ENCODE measurements around the gene SDK1.
A peak's percentile ranks its signal among the peaks of the same experiment; 100 is the strongest.

SDK1 gene

DNA sequence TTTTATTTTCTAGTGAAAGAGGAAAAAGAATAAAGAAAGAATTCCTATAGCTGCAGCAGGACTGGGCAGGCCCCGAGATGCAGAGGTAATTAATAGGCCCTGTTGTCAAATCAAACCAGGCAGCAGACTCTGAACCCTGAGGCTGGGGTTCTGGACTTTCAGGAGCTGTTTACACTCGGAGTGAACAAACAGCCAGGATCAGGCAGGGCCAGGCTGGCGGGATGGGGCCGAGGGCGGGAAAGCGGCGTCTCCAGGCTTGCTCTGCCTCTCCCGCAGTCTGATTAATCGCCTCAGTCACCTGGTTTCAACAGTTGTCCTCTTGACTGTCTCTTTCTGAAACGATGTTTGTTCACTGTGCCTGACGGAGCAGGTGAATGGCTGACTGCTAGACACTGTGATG lies 705.6 kb downstream of the SDK1 start:
- no peak for DNase-seq

DNA sequence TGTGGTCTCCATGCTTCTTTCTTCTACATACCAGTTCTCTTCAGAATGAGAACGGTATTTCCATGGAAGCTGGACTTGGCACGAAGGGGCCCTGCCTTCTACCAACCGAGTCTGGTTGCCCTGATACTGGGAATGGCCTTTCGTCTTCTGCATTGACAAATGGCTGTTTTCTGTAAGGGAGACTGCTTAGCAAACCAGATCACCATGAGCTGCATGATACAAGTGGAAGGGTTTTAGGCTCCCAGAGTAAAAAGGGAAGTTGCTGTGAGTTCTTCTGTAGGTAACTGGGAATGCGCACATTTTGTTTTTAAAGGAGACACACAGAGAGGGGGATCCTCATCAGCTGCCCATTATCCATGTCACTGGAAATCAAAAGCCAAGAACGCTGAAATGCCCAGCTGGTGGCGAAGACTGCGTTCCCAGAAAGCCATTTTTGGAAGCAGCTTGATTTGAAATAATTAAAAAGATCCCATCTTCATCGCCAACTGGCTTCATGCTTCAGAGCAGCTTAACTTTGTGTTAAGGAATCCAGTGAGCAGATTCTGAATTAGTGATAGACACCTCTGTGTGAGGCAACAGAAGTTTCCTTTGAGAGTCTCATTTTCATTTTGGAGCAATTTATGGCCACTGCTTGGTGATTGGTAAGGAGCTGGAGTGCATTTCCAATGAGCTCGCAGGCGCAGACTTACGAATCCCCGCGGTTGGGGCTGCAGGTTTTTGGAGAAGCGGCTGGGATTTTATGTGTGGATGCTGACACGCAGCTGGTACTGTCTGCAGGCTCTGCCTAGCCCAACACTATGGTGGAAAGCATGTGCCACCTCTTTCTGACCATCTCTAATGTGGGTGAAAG lies 708.4 kb downstream of the SDK1 start:
- DNase-seq: peak; percentile 35

DNA sequence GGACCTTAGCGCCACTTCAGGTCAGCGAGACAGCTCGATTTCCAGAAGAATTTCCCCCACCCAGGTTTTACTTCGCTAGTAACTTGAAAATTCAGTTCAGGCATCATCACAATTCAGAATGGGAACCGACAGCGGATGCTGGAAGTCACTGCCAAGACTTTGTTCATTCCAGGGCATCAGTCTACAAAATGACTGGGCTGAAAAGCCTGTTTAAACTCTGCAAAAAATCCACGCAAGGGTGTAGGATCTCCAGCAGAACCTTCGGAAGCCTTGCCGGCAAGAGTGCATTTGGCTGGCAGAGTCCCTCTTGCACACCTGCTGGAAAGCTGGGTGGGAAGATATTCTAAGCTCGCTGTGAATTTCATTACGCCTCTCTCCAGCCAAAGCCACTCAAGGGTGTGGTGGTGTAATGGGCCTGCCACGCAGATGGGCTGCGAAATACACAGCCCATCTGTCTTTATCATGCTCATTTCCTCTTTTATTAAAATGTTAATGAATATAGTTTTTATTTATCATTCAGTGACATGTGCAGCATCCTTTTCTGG lies 709.1 kb downstream of the SDK1 start:
- peak; percentile 64 for DNase-seq

DNA sequence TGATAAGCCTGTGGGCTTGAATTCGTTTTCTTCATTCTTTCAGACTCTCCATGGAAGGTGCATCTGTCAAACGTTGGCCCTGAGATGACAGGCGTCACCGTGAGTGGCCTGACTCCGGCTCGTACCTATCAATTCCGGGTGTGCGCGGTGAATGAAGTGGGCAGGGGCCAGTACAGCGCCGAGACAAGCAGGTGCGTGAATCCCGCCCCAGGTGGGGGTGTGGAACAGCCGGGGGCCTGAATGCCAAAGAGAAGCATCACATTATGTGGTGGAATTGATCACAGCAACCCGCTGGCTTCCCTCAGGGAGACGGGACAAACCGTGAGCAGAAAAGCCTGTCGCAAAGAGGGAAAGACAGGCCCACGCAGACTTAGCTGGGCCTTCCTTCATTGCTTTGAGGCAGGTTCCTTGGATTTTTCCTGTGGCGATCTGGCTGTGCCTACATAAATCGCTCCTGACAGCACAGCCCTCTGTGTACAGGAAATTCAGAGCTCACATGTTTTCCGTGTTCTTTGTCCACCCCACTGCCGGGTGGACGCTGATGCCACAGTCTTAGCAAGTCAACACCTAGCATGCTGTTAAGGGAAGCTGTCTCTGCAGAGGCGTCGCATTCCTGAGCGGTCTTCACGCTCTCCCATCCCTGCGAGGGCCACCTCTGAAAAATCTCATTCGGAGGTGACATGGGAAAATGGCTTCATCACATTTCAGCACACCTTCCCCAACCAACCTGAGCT lies 710.0 kb downstream of the SDK1 start:
- no peak for DNase-seq

DNA sequence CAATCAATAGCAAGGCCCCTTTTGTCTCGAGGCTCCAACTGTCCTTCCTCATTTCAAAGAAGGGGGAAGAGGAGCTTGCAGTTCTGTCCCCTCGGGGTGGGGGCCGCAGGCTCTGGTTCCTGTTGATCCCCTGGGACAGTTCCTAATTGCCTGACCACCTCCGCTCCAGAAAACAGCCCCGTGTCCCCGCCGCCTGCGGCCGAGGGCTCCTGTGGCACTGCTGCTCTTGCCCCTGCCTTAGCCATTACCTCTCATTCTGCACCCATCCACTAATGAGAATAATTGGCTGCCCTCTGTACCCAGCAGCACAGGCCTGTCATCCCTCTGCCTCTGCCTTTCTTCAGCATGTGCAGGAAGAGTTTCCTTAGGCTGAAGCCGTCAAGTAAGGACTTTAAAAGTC lies 712.7 kb downstream of the SDK1 start:
- DNase-seq: no peak

DNA sequence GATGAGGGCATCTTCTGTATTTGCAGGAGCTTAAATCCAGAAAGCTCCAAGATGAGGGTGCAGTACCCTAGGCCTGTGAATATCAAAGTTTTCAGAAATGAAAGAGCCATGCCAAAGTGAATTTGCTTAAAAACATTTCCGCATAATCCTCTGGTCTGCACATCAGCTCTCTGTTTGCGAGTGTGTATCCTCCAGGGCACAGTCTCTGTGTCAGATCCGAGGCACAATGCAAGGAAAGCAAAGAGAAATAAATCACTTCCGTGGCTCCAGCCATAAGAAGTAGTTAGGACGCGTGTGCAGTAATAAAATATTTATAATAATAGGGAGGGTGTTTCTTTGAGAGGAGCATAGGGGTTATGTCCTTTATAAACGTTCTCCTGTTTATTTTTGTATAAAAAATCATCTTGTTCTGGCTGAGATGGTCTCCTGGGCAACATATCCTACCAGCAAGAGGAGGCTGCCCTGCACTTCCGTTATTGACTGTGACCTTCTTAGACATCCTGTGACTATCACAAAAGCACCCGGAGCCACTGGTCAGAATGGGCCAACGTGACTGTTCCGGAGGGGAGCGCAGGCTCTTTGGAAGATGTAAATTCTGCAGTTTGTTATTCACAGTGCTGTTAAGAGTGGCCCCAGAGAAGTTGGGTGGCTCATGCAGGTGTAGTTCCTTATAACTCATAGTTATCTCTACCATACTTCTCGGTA lies 713.4 kb downstream of the SDK1 start:
- no peak for DNase-seq

DNA sequence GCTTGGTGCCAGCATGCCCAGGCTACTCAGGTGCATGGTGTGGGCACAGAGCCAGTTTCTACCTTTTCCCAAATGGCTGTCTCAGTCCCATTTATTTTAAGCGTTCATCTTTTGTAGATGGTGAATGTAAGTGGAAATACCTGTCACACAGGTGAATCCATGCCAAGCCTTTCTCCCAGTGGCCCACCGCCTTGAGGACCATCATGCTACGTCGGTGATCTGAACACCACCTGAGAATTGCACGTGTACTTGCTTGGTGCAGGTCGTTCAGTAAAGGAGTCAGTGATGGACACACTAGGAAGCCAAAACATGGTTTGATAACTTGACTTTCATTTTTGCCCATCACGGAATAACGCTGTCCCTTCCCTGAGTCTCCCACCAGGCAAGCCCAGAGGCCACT lies 714.3 kb downstream of the SDK1 start:
- DNase-seq: no peak

DNA sequence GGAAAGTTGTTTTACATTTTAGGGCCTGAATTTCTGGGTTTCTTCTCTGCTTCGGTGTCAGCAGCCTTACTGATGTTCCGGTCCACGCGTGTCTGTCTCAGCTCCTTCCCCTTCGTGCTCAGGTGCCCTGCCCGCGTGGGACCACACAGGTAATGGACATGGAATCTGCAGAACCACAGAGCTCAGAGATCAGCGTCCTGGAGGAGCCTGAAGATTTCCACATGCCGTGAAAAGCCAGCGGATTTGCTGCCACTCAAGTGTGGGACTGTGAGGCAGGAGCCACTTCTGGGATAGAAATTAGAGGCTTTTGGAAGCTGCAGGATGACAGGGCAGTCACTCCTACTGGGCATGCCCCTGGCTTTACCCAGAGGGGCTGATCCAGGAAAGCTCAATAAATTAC lies 714.9 kb downstream of the SDK1 start:
- no peak for DNase-seq

DNA sequence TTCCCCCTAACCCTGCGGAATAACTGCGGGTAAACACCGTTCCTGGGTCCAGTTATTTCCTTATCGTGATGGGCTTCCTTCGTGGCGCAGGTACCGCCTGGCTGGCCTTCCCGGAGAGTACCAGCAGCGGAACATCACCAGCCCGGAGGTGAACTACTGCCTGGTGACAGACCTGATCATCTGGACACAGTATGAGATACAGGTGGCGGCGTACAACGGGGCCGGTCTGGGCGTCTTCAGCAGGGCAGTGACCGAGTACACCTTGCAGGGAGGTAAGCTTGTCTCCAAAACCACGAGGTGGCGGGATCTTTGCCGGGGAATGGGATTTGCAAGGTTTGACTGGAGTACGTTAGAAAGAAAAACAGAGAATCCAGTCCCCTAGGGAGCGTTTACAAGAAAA lies 716.0 kb downstream of the SDK1 start:
- no peak for DNase-seq

DNA sequence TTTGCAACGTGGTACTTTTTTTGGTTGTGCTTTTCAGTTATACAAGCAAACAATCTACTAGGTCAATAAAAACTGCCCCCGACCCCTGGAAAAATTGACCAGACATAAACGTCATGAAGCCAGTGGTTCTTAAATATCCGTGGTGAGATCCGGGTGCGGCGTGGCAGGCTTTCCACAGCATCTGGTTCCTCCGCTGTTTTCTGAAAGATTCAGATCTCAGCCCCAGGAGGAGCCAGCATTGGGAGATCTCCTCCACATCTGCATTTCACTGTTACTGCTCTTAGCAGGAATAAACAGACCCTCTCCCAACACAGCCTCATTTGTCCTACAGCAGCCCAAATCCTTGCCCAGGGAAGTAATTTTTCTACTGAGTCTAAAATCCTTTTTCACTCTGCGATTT lies 716.7 kb downstream of the SDK1 start:
- DNase-seq: peak; percentile 32

DNA sequence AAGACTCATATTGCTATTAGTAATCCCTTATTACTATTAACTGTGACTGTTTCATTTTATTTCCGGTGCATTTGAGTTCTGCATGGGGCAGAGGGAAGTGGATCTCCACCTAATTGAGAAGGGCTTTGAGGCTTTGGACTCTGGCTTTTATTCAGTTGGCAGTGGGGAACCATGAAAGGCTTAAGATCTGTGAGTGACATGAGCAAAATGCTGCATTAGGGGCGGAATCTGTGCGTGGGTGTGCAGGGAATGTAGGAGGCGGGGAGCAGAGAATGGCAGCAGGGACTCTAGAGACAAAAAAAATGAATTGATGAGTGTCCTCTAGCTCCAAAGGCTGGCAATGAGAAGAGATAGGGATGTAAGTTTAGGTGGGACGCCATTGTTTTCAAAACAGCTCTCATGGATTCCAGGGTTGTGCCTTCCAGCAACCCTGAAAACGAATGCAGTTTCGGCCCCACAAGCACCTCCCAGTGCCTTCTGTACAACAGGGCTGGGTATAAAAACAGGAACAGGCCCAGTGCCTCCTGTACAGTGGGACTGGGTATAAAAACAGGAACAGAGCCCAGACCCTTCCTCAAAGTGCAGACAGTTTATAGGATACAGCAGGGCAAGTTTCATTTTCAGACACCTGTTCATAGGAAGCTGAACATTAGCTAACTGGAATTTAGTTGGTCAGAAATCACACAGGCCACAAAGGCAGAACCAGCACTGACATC lies 717.7 kb downstream of the SDK1 start:
- DNase-seq: no peak

DNA sequence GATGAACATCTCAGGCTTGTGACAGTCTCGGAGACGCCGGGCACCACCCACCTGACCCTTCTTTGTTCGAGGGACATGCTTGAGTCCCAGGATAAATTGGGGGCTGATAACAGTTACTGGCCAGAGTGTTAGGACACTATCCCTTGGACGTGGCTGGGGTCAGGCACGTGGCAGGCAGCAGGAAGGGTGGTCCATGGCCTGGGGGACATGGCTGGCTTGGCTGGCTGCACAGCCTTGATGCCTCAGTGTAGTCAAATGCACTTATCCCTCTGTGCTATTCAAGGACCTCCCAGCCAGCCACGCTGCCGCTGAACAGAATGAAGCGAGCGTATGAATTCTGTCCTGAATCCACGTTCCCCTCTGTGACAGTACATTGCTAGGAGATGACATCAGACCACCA lies 719.0 kb downstream of the SDK1 start:
- DNase-seq: no peak

DNA sequence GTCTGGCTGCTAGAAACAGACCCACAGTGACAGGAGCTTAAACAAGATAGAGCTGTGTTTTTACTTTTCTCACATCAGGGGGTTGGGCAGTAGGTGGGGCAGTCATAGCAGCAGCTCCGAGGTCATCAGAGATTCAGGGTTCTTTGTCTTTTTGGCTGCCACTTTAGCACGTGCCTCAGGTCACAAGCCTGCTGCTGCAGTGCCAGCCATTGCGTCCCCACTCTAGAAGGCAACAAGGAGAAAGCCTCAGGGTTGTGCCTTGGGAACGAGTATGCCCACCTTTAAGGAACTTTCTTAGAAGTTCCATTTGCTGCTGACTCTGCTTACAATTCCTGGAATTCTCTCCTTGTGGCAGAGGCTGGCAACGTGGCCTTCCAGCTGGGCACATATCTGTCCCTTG lies 720.4 kb downstream of the SDK1 start:
- DNase-seq: no peak

DNA sequence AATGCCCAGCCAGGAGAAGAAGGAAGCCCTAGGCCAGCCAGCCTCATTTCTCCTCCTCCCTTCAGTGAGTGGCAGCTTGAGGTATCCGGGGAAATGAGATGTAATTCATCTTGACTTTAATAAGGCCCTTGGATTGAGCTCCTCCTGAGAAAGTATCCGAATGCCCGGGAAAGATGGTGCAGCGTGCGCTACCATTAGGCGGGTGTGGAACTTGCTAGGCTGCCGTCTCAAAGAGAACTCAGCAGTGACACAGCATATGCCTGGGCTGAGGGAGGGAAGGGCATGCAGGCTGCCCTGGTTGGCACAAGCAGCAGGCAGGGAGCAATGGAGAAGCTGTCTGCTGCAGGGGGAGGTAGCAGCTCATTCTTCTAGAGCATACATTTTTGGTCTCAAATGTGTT lies 721.2 kb downstream of the SDK1 start:
- no peak for DNase-seq

DNA sequence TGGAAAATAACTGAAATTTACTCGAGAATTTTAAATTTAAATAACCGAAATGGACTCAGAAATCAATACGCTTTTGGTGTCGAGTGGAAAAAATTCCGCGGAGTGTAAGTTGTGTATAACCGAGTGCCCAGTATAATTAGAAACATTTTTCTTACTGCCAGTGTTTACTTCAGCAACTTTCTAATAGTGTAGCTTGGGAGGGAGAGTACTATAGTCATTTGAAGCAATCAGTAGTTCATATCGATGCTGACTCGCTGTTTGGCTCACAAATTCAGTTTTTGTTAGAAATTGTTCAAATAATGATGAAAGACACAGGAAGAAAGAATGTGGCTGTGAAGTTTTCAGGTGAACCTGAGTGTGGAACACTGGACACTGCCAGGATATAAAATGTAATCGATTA lies 722.5 kb downstream of the SDK1 start:
- DNase-seq: no peak

DNA sequence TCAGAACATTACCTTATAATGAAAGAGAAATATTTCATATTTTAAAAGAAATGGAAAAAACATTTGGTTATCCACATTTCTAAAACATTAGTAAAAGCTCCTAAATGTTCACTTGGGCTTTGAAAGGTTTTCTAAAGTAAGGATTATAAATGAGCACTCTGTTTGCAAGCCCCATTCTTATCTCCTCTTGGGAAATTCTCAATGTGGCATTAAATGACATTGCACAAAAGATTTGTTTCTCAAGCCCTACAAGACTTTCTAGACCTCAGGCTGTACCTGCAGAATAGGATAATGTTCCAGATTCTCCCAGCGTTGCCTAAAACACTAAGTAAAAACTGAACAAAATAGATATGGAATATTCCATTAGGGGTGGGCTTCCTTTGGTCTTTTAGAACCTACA lies 723.1 kb downstream of the SDK1 start:
- DNase-seq: no peak

DNA sequence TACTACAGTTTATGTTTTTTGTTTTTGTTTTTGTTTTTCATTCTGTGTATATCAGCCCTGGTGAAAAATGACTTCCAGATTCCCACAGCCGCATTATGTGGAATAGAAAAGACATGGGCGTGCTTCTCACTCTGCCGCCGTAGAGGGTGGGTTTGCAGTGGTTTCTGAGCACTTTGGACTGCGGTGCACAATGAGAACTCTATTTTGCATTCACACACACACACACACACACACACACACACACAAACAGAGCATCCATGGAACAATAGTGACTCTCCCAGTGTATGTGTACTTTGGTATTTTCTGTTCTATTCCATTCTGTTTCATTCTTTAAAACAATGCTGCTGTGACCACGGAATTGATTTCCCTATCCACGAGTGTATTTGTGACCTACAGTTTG lies 723.8 kb downstream of the SDK1 start:
- no peak for DNase-seq

DNA sequence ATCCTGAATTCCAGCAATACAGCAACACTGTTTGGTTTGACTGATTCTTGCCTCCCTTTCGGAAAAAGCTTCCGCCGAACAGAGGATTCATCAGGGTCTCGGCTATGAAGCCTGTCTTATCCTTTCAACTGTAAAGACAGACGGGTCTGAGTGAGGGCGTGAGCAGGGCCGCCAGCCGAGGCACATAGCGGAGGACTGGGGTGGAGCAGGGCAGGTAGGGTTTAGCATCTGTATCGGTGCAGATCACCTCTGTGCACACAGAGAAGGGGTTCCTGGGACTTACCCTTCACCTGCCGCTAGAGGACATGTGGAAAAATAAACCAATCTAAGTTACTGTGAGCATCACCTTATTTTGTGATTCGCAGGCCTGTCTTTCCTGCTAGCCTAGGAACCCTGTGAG lies 724.2 kb downstream of the SDK1 start:
- no peak for DNase-seq

DNA sequence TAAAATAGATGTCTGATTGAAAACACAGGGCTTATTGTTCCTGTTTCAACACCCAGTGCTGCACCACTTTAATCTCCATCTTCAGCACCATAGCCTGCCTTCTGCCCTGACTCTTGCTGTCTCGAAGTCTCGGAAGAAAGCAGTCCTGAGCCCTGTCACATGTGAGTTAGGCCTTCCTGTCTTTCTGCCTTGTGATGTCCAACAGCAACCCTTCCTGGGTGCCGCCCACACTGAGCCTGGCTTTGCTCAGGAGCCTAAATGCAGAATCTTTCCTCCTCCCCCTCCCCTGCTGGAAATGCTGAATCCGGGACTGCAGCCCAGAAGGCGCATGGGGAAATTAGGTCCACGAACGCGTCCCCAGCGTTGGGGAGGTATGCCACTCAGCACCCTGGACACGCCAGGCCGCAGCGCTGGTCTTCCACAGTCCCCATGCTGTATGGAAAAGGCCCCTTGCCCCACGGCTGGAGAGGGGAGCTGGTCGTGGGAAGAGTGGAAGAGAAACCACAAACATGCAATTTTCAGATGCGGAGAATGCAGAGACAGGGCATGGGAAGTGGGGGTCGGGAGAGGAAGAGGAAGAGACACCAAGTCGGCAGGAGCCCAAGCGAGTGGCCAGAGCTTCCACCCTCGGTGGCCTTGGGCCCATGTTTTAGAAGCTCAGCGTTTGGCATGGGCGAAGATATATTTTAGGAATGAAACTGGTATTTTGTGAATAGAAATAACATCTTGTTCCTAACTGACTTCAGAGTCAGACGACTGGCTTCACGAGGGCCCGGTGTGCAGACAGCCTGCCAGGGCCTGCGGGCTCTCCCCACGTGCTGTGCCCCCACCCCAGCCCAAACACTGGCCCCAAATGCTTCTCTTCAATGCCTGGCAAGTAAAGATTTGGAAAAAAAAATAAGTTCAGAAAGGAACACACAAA lies 724.9 kb downstream of the SDK1 start:
- DNase-seq: peak; percentile 35

DNA sequence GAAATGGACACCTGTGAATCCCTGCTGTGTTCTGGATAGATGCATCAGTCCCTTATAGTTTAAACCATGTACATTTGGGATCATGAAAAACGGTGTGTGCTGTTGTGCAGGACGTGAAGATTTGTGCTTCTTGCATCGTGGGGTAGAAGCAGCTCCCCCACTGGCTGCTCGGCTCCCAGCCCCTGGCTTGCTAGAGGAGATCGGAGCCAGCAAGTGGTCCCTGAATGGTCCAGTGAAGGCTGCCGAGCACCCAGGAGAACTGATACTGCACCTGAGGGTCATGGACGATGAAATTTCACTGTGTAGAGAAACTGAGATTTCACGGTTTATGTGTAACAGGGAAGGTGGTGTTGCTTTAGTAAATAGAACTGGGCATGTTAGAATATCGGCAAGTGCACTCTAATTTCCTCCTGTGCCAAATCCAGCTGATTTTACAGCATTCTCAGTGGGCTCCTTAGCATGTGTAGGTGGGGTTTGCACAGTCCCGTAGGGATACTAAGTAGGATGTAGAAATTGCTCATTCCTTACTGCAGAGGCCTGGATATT lies 726.0 kb downstream of the SDK1 start:
- no peak for DNase-seq

DNA sequence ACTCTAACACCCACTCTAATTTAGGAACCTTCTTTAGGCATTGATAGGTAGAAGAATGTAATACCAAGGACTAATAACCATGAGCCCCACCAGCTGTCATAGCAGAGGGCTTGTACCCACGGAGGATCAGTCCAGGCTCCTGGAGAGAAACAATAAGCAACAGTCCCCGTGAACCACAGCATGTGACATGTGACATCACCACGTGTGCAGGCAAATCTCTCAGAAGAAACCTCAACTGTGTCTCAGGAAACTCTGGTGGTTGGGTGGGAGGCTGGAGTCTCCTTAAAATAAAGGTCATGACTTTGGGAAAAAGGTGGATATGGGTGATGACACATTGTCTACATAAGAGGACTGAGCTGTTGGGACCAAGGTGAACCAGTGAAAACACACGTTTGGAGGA lies 727.2 kb downstream of the SDK1 start:
- DNase-seq: no peak

All from right hindlimb (tissue), 1 donor.